Endothelial cell of umbilical vein (primary cell): ENCODE measurements around the gene ABCD1.

Source experiments
- EZH2 ChIP-seq: IDR thresholded peaks from 2 replicates; pipeline ENCODE4 v1.6.1; 2012; ENCODE audit warnings: borderline replicate concordance, low read depth, mild to moderate bottlenecking, moderate library complexity, low read length, inconsistent platforms; ENCODE audit not compliant: severe bottlenecking
- FOS ChIP-seq: IDR thresholded peaks from 2 replicates; pipeline ENCODE4 v1.6.1; 2011; ENCODE audit warnings: mild to moderate bottlenecking, low read length, moderate library complexity, borderline replicate concordance; ENCODE audit not compliant: insufficient read depth
- JUN ChIP-seq: IDR thresholded peaks from 2 replicates; pipeline ENCODE4 v1.6.1; 2011; ENCODE audit warnings: borderline replicate concordance, low read depth; ENCODE audit not compliant: insufficient read length, insufficient read depth
- POLR2A ChIP-seq: IDR thresholded peaks from 2 replicates; pipeline ENCODE4 v1.6.1; 2012; ENCODE audit warnings: low read depth, mild to moderate bottlenecking, control low read depth, low read length
- POLR2AphosphoS5 ChIP-seq: IDR thresholded peaks from 2 replicates; pipeline ENCODE4 v1.6.1; 2012; ENCODE audit warnings: low read depth, mild to moderate bottlenecking, control low read depth, low read length, moderate library complexity; ENCODE audit not compliant: insufficient read depth
- TF ChIP-seq, protein P1 (sequence below), 2 donors: IDR thresholded peaks; 1 replicate in 1 of 2; 2 replicates in 1 of 2; pipeline ENCODE4 v1.5.1; 2011; ENCODE audit warnings: low read length in 2 of 2, mild to moderate bottlenecking in 2 of 2, moderate library complexity in 2 of 2, control low read depth in 1 of 2, inconsistent platforms in 1 of 2, low read depth in 1 of 2; ENCODE audit not compliant: insufficient read depth in 1 of 2; ENCODE audit errors: extremely low read depth in 1 of 2

DNA sequence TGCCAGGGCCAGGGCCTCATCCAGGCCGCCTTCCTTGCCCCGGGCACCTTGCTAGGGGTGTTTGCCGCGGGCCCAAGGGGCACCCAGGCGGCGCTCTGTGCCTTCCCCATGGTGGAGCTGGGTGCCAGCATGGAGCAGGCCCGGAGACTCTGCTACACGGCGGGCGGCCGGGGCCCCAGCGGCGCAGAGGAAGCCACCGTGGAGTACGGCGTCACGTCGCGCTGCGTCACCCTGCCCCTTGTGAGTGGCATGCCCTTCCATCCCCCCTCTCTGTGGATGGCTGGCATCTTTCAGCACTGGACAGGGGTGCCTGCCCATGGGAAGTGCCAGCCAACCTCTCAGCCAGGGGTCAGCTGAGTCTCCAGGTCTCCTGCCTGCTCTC is 43.0 kb downstream of the ABCD1 start:
- TF ChIP-seq, protein P1, sequence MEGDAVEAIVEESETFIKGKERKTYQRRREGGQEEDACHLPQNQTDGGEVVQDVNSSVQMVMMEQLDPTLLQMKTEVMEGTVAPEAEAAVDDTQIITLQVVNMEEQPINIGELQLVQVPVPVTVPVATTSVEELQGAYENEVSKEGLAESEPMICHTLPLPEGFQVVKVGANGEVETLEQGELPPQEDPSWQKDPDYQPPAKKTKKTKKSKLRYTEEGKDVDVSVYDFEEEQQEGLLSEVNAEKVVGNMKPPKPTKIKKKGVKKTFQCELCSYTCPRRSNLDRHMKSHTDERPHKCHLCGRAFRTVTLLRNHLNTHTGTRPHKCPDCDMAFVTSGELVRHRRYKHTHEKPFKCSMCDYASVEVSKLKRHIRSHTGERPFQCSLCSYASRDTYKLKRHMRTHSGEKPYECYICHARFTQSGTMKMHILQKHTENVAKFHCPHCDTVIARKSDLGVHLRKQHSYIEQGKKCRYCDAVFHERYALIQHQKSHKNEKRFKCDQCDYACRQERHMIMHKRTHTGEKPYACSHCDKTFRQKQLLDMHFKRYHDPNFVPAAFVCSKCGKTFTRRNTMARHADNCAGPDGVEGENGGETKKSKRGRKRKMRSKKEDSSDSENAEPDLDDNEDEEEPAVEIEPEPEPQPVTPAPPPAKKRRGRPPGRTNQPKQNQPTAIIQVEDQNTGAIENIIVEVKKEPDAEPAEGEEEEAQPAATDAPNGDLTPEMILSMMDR (IDR thresholded peaks at IDR 0.05; ENCODE audit: extremely low read depth in 1 of 2, insufficient read depth in 1 of 2, low read depth in 1 of 2, low read length in 2 of 2) = no peak
- no peak for TF ChIP-seq POLR2AphosphoS5
- no peak for TF ChIP-seq POLR2A
- no peak for TF ChIP-seq EZH2
- TF ChIP-seq JUN = no peak
- TF ChIP-seq FOS = no peak
